Immature natural killer cell (primary cell): Measurements from ENCODE around the gene JOSD1. TPM values are rescaled to one million over a fixed set of nuclear protein-coding genes. Genes with fewer than 3 reads are reported as not detected.

Experiments used
- DNase-seq, 3 donors: peaks; one replicate each; pipeline ENCODE4 v3.0.0; 2022; ENCODE audit warnings: mixed read lengths in 1 of 3
- H3K27ac Mint-ChIP-seq, 6 donors: one replicate each; pipeline ENCODE4 v1.8.0; 2020; ENCODE audit warnings: mixed read lengths in 6 of 6, mild to moderate bottlenecking in 5 of 6, inconsistent platforms in 4 of 6, moderate library complexity in 3 of 6
- H3K27me3 Mint-ChIP-seq, 3 donors: one replicate each; pipeline ENCODE4 v1.8.0; 2020 to 2021; ENCODE audit warnings: low read depth in 3 of 3, mild to moderate bottlenecking in 3 of 3, mixed read lengths in 3 of 3, moderate library complexity in 3 of 3, inconsistent platforms in 1 of 3
- H3K36me3 Mint-ChIP-seq, 3 donors: one replicate each; pipeline ENCODE4 v1.8.0; 2020; ENCODE audit warnings: mixed read lengths in 3 of 3, inconsistent platforms in 2 of 3, mild to moderate bottlenecking in 2 of 3
- H3K4me1 Mint-ChIP-seq, 2 donors: one replicate each; pipeline ENCODE4 v1.8.0; 2020; ENCODE audit warnings: inconsistent platforms in 2 of 2, mild to moderate bottlenecking in 2 of 2, mixed read lengths in 2 of 2, moderate library complexity in 1 of 2
- H3K4me3 Mint-ChIP-seq, 5 donors: one replicate each; pipeline ENCODE4 v1.8.0; 2020; ENCODE audit warnings: mild to moderate bottlenecking in 5 of 5, mixed read lengths in 5 of 5, inconsistent platforms in 3 of 5, moderate library complexity in 3 of 5
- H3K9me3 Mint-ChIP-seq, 6 donors: one replicate each; pipeline ENCODE4 v1.8.0; 2020; ENCODE audit warnings: mild to moderate bottlenecking in 6 of 6, mixed read lengths in 6 of 6, inconsistent platforms in 4 of 6, moderate library complexity in 3 of 6
- polyA plus RNA-seq, 3 donors: library from polyadenylated mRNA; unstranded; fragments of 300-500 nt; fragmentation: Illumina TruSeq; gene quantifications; one replicate each; pipeline ENCODE4 v1.2.3, GENCODE V29; 2021

JOSD1 gene
- polyA plus RNA-seq, 3 donors from 2014 or later = 10.6 to 17.9 (median 11.2) TPM

DNA sequence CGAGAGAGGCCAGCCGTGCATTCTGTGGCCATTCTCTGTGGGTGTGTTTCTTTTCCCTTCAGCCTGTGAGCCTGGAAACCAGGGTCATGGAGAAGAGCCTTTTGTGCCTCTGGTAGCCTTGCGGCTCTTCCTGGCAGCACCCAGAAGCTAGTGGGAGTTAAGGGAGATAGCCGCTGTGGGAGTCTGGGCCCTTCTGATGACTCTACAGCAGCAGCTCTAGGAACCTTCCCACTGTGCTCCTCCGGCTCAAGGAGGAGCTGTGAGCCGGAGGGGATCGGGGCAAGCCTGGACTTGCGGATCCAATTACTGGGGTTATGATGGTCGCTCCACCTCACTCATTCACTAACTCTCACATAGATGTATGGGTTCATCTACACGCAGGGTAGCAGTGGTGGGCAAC lies 15.5 kb upstream of the JOSD1 start:
- Mint-ChIP-seq H3K4me1 (peaks cover 30 to 49% of the 10 kb centered on the region in 2 donors), H3K4me3 (no peak overlapping the region), H3K27me3 (peaks cover 1 to 9% (median 5%) of the 10 kb centered on the region in 3 donors), H3K27ac (peak overlapping the region in 1 of 6 donors; percentile 22), H3K36me3 (peaks cover 4 to 15% (median 13%) of the 10 kb centered on the region in 3 donors), H3K9me3 (no peaks in the 10 kb centered on the region)
- DNase-seq = no peak

DNA sequence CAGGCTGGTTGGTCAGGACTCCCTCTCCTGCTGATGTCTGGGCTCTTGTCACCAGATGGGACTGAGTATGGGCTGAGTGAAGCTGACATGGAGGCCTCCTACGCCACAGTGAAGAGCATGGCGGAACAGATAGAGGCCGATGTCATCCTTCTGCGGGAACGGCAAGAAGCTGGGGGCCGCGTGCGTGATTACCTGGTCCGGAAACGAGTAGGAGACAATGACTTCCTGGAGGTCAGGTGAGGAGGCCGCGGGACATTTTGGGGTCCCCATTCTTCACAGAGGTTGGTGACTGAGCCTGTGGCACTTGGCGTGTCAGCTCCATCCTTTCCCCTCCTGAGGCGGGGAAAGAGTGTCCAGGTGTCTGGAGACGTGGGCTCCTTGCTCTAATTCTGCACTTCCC lies 15.1 kb upstream of the JOSD1 start:
- no peak for DNase-seq
- Mint-ChIP-seq H3K4me3 (no peak overlapping the region), H3K9me3 (no peaks in the 10 kb centered on the region), H3K4me1 (peaks cover 33 to 53% of the 10 kb centered on the region in 2 donors), H3K27ac (peak overlapping the region in 2 of 6 donors; percentile 14 to 28), H3K36me3 (peaks cover 4 to 18% (median 15%) of the 10 kb centered on the region in 3 donors), H3K27me3 (peaks cover 1 to 9% (median 5%) of the 10 kb centered on the region in 3 donors)

DNA sequence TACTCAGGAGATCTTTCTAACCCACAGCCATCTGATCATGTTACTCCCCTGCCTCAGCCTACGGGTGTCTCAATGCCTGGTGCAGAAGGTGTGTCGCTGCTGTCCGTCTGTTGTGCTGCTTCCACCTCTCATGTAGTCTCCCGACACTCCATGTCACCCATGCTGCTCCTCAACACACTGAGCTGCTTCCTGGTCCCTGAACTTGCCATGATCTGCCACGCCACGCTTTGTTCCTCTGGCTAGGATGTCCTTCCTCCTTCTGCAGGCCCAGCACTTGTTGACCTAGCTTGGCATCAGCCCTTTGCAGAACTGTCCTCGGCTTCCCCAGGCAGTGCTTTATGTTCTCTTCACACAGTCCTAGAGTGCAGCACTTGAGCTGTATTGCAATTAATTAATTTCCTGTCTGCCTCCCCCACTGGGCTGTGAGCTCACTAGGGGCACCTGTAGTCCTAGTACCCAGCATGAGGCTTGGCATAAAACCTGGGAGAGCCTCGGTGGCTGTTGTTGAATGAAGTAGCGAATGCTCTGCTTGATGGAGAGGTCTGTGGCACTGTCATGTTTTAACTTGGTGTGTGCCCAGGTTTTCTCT lies 14.5 kb upstream of the JOSD1 start:
- no peak for DNase-seq
- Mint-ChIP-seq H3K9me3 (no peaks in the 10 kb centered on the region), H3K36me3 (peaks cover 4 to 20% (median 17%) of the 10 kb centered on the region in 3 donors), H3K4me3 (no peak overlapping the region), H3K4me1 (peaks cover 35 to 59% of the 10 kb centered on the region in 2 donors), H3K27me3 (peaks cover 1 to 9% (median 5%) of the 10 kb centered on the region in 3 donors), H3K27ac (peak overlapping the region in 3 of 6 donors; percentile 4 to 26 (median 26))

DNA sequence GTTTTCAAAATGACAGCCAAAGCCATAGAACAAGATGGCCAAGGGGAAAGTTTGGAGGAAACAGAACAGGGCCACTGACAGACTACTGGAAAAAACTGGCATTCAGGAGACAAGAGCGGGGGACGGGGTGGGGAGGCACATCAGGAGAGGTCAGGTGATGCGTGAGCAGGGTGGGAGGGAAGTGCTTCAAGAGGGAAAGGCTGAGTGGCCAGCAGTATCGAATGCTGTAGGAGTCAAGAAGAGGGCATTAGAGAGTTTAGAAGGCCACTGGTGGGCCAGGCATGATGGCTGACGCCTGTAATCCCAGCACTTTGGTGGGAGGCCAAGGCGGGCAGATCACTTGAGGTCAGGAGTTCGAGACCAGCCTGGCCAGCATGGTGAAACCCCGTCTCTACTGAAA lies 13.2 kb upstream of the JOSD1 start:
- DNase-seq = no peak
- H3K4me3 Mint-ChIP-seq = no peak overlapping the region
- no peaks in the 10 kb centered on the region for H3K9me3 Mint-ChIP-seq
- peaks cover 4 to 20% (median 17%) of the 10 kb centered on the region in 3 donors for H3K36me3 Mint-ChIP-seq
- peaks cover 1 to 9% (median 5%) of the 10 kb centered on the region in 3 donors for H3K27me3 Mint-ChIP-seq
- peak overlapping the region in 2 of 6 donors; percentile 25 to 47 for H3K27ac Mint-ChIP-seq
- peaks cover 37 to 73% of the 10 kb centered on the region in 2 donors for H3K4me1 Mint-ChIP-seq

DNA sequence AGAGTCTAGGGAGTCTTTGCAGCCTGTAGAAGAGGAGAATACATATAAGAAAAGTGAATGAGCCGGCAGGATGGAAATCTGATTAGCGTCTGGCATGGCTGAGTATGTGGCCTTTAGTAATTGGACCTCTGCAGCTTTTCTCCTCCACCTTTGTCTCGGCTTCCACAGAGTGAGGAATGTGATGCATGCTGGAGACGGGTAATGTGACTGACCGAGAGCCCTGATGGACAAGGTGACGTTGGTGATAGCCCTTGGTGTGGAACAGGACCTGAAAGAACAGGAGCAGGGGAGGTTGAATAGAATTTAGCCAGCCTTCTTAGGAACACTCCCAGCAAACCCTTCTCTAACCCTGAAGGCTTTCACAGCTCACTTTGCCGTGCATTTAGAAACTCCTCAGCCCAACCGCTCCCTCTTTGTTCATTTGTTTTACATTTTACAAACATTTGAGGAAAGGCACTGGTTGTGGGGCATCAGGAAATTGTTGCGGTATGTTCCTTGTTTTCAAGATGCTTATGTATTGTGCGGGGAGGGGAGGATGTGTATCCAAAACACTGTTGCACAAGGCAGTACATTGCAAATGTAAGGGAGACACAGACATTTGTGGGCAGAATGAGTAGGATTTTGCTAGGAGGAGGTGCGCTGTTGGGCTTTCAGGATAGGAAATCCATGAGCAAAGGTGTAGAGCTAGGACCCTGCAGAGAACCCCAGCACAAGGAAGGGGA lies 11.9 kb upstream of the JOSD1 start:
- Mint-ChIP-seq H3K4me1 (peaks cover 48 to 85% of the 10 kb centered on the region in 2 donors), H3K36me3 (peaks cover 4 to 14% (median 13%) of the 10 kb centered on the region in 3 donors), H3K27me3 (peaks cover 1 to 9% (median 7%) of the 10 kb centered on the region in 3 donors), H3K27ac (peak overlapping the region in 2 of 6 donors; percentile 44 to 47), H3K4me3 (no peak overlapping the region), H3K9me3 (no peaks in the 10 kb centered on the region)
- no peak for DNase-seq

DNA sequence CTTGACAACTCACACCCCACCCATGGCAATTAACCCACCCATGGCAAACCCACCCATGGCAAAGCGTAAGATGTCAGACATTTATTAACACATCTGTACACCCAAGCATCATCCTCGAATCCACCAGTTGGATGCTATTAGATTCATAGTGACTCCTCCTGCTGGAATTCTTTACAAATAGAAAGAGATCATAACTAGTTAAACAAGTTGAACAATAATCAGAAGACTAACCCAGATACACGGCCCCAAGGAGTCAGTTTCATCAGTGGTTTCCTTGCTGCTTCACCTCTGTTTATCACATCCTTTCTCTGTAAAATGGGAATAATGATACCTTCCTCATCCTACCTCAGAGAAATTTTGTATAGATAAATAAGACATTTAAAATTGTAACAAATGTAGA lies 10.1 kb upstream of the JOSD1 start:
- Mint-ChIP-seq H3K4me3 (no peak overlapping the region), H3K36me3 (peaks cover 0 to 8% (median 3%) of the 10 kb centered on the region in 3 donors), H3K27me3 (peaks cover 1 to 7% (median 7%) of the 10 kb centered on the region in 3 donors), H3K4me1 (peaks cover 60 to 87% of the 10 kb centered on the region in 2 donors), H3K9me3 (no peaks in the 10 kb centered on the region), H3K27ac (peak overlapping the region in 2 of 6 donors; percentile 12 to 37)
- no peak for DNase-seq

DNA sequence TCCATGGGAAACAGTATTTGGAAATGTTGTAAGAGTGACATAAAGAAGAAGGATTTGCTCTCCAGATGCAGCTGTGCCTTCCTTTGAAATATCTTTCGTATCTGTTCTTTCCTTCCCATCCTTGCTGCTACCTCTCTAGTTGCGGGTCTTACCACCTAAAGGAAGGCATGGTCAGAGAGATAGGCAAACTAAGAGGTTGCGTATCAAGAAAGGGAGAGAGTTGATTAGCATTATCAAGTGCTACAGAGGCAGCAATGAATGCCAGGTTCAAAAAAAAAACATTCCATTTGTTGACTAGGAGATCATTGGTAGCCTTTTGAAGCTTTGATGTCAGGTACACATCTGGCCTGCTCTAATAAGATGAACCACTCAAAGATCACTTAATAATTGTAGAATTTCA lies 9.6 kb upstream of the JOSD1 start:
- H3K36me3 Mint-ChIP-seq = peaks cover 0 to 8% (median 3%) of the 10 kb centered on the region in 3 donors

DNA sequence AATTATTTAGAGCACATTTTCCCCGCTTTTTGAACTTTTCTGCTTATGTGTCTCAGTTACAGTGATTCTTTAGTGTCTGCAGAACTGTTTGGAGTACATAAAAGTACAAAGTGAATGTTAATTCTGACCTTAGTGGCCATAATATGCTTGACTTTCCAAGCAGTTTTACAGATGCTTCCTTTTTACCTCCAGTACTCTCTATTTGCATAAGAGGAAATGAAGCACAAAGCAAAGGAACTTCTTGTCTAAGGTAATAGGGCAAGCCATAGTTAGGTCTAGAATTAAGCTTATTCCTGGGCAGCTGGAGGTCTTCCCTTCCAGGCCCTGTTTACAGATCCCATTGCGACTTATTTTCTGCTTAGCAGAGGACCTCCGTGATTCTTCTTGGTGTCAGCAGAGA lies 8.6 kb upstream of the JOSD1 start:
- no peaks in the 10 kb centered on the region for H3K9me3 Mint-ChIP-seq
- H3K36me3 Mint-ChIP-seq = peaks cover 0 to 8% (median 3%) of the 10 kb centered on the region in 3 donors
- peaks cover 7 to 9% (median 9%) of the 10 kb centered on the region in 3 donors for H3K27me3 Mint-ChIP-seq
- H3K4me3 Mint-ChIP-seq = peak overlapping the region in 1 of 5 donors; percentile 17
- H3K4me1 Mint-ChIP-seq = peaks cover 57 to 85% of the 10 kb centered on the region in 2 donors
- no peak for DNase-seq
- peak overlapping the region in 1 of 6 donors; percentile 65 for H3K27ac Mint-ChIP-seq

More for the DNA sequence above, 9.6 kb upstream of the JOSD1 start:
- Mint-ChIP-seq H3K27ac (no peak overlapping the region), H3K4me1 (peaks cover 59 to 86% of the 10 kb centered on the region in 2 donors), H3K27me3 (peaks cover 5 to 10% (median 5%) of the 10 kb centered on the region in 3 donors), H3K9me3 (no peaks in the 10 kb centered on the region), H3K4me3 (no peak overlapping the region)
- DNase-seq = no peak

DNA sequence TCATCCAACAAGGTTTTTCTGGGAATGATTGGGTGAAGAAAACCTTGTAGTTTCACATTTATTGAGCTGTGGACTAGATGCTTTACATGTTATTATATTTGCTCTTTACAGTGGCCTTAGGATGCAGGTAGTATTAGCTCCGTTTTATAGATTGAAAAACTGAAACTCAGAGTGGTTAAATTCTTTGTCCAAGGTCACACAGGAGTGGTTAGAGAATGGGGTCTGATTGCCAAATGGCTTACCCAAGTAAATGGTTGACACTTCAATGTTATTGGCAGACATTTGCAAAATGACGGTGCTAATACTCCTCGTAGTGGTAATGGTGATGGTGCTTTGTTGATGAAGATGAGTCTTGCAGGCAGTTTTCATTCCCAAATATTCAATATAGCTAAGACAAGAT lies 7.2 kb upstream of the JOSD1 start:
- Mint-ChIP-seq H3K27ac (peak overlapping the region in 4 of 6 donors; percentile 2 to 91 (median 58)), H3K4me3 (peak overlapping the region in 4 of 5 donors; percentile 4 to 26 (median 10)), H3K4me1 (peaks cover 50 to 73% of the 10 kb centered on the region in 2 donors), H3K36me3 (peaks cover 0 to 8% (median 3%) of the 10 kb centered on the region in 3 donors), H3K27me3 (peaks cover 7 to 11% (median 10%) of the 10 kb centered on the region in 3 donors), H3K9me3 (no peaks in the 10 kb centered on the region)
- no peak for DNase-seq

DNA sequence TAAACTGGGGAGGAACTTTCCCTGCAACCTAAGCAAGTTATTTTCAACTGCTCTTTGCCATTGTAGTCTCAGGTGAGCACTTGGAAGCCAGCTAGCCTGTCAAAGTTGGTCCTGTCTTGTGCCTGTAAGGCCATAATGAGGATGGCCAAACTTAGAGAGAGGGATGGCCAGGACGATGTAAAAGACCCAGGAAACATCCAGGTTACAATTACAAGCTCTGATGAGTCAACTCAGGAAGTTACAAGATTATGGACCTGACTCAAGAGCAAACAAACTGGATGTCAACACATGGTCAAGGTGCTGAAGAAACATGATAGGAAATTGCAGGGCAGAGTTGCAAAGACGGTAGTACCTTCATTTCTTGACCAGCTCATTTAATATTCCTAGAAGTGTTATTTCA lies 6.6 kb upstream of the JOSD1 start:
- H3K36me3 Mint-ChIP-seq = peaks cover 0 to 8% (median 3%) of the 10 kb centered on the region in 3 donors
- peak overlapping the region; percentile 92 to 95 (median 93) for H3K4me3 Mint-ChIP-seq
- H3K27me3 Mint-ChIP-seq = peaks cover 7 to 15% (median 10%) of the 10 kb centered on the region in 3 donors
- H3K9me3 Mint-ChIP-seq = no peaks in the 10 kb centered on the region
- peaks cover 44 to 67% of the 10 kb centered on the region in 2 donors for H3K4me1 Mint-ChIP-seq
- H3K27ac Mint-ChIP-seq = peak overlapping the region; percentile 89 to 97 (median 92)
- DNase-seq = no peak

DNA sequence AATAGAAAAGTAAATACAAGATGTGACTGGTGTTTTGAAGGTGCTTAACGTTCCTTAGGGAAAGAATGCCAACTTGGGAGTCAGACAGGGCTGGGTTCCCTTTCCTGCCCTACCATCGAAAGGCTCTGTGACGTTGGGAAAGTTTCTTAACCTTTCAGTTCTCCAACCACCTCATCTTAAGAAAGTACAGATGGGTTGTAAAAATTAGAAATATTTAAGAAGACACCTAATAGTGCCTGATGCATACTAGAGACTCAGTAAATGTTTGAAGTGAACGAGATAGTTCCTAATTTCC lies 6.1 kb upstream of the JOSD1 start:
- DNase-seq = no peak
- H3K27me3 Mint-ChIP-seq = peaks cover 7 to 16% (median 10%) of the 10 kb centered on the region in 3 donors
- H3K9me3 Mint-ChIP-seq = no peaks in the 10 kb centered on the region
- H3K27ac Mint-ChIP-seq = peak overlapping the region; percentile 89 to 97 (median 92)
- peaks cover 0 to 8% (median 3%) of the 10 kb centered on the region in 3 donors for H3K36me3 Mint-ChIP-seq
- H3K4me3 Mint-ChIP-seq = peak overlapping the region; percentile 92 to 95 (median 93)
- H3K4me1 Mint-ChIP-seq = peaks cover 43 to 62% of the 10 kb centered on the region in 2 donors

DNA sequence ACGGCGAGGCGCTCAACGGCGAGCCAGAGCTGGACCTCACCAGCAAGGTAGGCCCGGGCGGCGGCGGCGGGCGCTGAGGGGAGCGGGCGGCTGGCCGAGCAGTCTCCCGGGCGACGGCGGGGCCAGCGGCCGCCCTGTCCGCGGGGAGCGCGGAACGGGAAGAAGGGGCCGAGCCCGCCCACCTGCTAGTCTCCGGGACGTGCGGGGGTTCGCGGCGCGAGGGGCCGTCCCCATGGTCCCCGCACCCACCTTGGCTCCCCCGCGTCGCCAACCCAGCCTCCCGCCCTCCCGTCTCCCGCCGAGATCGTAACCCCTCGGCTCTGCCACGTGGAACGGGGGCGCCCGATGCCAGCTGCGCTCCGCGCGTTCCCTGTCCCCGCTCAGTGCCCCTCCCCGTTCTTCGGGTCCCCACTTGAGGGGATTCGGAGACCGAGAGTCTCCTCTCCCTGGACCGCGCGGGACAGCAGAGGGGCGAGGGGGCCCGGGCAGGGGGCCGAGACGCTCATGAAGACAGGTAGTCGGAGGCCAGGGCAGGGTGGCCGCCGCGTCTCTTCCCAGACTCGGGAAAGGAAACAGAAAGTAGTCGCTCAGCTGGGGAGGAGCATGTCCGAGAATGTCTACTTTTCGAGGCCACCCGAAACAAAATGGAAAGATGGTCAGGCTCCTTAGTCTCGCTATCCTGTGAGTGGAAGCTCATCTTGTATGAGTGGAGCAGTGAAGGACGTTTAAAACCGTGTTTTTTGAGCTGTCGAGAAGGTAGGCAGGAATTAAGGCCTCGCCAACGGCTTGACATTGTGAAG lies 5.6 kb upstream of the JOSD1 start:
- no peaks in the 10 kb centered on the region for H3K9me3 Mint-ChIP-seq
- H3K4me3 Mint-ChIP-seq = peak overlapping the region; percentile 92 to 95 (median 93)
- peaks cover 0 to 7% (median 3%) of the 10 kb centered on the region in 3 donors for H3K36me3 Mint-ChIP-seq
- peaks cover 12 to 22% (median 15%) of the 10 kb centered on the region in 3 donors for H3K27me3 Mint-ChIP-seq
- peak overlapping the region; percentile 91 to 97 (median 92) for H3K27ac Mint-ChIP-seq
- peaks cover 48 to 65% of the 10 kb centered on the region in 2 donors for H3K4me1 Mint-ChIP-seq
- DNase-seq = peak; percentile 40 to 45 (median 42)
